ENCODE results near the gene PDIA5.

DNA sequence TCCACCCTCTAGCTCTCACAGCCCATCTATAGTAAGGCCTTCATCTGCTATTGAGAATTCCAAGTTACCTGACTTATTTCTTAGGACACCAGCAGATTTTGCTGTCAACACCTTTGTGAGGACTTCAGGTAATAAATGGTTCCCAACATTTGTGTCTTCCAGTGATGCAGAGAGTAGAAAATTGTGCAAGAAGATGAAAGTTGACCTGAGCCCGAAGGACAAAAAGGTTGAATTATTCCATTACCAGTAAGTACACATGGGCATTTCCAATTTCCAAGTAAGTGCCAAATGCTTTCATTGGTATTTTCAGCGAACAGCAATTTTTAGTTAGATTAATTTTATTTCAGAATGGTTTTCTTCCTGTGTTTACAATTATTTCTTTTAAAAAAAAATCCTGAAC is 35.4 kb downstream of the PDIA5 start:
- TF ChIP-seq TEAD4 (CRISPR knock-in tag; IDR thresholded peaks at IDR 0.05), result no peak
- TF ChIP-seq, protein P1, sequence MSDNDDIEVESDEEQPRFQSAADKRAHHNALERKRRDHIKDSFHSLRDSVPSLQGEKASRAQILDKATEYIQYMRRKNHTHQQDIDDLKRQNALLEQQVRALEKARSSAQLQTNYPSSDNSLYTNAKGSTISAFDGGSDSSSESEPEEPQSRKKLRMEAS (CRISPR knock-in tag; IDR thresholded peaks at IDR 0.05), result no peak
- TF ChIP-seq CTCF (IDR thresholded peaks at IDR 0.05), result no peak
- no peak for TF ChIP-seq GTF2I (CRISPR knock-in tag; conservative IDR thresholded peaks at IDR 0.05)
- no peak for TF ChIP-seq CREB1 (CRISPR knock-in tag; IDR thresholded peaks at IDR 0.05)
- TF ChIP-seq CREM (CRISPR knock-in tag; IDR thresholded peaks at IDR 0.05), result no peak
- no peak for TF ChIP-seq ZNF121 (CRISPR knock-in tag; IDR thresholded peaks at IDR 0.05)
- no peak for TF ChIP-seq FOXP1 (CRISPR knock-in tag; IDR thresholded peaks at IDR 0.05; ENCODE audit: borderline replicate concordance)
- no peak for TF ChIP-seq JUN (CRISPR knock-in tag; IDR thresholded peaks at IDR 0.05)
- TF ChIP-seq KAT7 (CRISPR knock-in tag; IDR thresholded peaks at IDR 0.05; ENCODE audit: borderline replicate concordance), result no peak
- TF ChIP-seq ZMAT4 (CRISPR knock-in tag; IDR thresholded peaks at IDR 0.05), result no peak
- no peak for TF ChIP-seq TCF7 (CRISPR knock-in tag; IDR thresholded peaks at IDR 0.05; ENCODE audit: low read depth)
- TF ChIP-seq, protein P2, sequence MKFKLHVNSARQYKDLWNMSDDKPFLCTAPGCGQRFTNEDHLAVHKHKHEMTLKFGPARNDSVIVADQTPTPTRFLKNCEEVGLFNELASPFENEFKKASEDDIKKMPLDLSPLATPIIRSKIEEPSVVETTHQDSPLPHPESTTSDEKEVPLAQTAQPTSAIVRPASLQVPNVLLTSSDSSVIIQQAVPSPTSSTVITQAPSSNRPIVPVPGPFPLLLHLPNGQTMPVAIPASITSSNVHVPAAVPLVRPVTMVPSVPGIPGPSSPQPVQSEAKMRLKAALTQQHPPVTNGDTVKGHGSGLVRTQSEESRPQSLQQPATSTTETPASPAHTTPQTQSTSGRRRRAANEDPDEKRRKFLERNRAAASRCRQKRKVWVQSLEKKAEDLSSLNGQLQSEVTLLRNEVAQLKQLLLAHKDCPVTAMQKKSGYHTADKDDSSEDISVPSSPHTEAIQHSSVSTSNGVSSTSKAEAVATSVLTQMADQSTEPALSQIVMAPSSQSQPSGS (CRISPR knock-in tag; IDR thresholded peaks at IDR 0.05; ENCODE audit: borderline replicate concordance, low read depth), result no peak

All from WTC11 (cell line).